AG09319 (cell line): Measurements from ENCODE around the gene TRAPPC10.
A peak's percentile ranks its signal among the peaks of the same experiment; 100 is the strongest.

Experiments
- DNase-seq: peaks from one replicate; pipeline ENCODE4 v3.0.0-alpha.2; 2010; ENCODE audit warnings: low read depth; ENCODE audit errors: extremely low read depth
- TF ChIP-seq, protein P1 (sequence below): IDR thresholded peaks from 2 replicates; pipeline ENCODE4 v1.5.1; 2011; ENCODE audit warnings: low read depth, mild to moderate bottlenecking, inconsistent platforms, low read length, moderate library complexity

Gene TRAPPC10

DNA sequence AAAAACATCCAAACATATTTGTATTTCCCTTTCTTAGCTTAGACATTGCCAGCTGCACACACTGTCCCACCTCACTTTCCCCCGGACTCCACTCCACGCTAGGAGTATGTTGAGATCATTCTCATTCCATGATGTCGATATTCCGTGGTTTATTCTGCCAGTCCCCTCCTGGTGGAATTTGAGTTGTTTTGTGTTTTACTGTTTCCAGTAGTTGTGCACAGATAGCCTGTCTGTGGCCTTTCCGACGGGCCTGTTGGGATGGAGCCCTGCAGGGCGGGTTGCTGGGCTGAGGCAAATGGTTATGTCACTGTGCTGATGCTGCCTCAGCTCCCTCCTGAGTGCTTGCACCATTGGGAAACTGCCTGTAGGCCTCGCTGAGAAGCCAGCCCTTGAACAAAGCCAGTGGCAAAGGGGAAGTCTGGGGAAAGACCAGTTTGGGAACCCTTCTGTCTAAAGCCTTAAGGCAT, 12.8 kb downstream of the TRAPPC10 start:
- peak; percentile 25 for DNase-seq
- TF ChIP-seq, protein P1, sequence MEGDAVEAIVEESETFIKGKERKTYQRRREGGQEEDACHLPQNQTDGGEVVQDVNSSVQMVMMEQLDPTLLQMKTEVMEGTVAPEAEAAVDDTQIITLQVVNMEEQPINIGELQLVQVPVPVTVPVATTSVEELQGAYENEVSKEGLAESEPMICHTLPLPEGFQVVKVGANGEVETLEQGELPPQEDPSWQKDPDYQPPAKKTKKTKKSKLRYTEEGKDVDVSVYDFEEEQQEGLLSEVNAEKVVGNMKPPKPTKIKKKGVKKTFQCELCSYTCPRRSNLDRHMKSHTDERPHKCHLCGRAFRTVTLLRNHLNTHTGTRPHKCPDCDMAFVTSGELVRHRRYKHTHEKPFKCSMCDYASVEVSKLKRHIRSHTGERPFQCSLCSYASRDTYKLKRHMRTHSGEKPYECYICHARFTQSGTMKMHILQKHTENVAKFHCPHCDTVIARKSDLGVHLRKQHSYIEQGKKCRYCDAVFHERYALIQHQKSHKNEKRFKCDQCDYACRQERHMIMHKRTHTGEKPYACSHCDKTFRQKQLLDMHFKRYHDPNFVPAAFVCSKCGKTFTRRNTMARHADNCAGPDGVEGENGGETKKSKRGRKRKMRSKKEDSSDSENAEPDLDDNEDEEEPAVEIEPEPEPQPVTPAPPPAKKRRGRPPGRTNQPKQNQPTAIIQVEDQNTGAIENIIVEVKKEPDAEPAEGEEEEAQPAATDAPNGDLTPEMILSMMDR: no peak

DNA sequence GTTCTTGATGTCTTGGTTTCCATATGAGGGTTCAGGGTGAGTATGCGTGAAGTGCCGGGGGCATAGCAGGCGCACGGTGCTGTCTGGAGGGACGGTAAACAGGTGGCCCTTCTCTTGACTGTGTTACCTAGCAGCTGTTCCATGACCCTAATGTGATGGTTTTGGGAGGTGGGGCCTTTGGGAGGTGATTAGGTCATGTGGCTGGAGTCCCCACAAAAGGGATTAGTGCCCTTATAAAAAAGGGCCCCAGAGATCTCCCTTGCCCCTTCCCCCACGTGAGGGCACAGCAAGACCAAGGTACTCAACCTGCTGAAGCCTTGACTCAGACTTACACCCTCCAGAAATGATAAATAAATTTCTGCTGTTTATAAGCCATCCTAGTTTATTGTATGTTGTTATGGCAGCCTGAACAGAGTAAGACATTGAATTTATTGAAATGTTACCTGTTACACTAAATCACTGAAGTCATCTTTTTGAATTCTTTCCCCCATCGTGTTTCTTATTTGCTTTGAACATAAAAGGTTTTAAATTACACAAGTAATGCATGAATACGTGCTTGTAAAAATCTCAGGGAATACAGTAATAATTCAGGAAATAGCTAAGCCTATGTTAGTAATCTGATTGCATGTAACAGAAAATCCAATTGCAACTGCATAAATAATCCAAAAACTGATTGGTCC, 15.6 kb downstream of the TRAPPC10 start:
- TF ChIP-seq, protein P1: no peak
- DNase-seq: no peak

DNA sequence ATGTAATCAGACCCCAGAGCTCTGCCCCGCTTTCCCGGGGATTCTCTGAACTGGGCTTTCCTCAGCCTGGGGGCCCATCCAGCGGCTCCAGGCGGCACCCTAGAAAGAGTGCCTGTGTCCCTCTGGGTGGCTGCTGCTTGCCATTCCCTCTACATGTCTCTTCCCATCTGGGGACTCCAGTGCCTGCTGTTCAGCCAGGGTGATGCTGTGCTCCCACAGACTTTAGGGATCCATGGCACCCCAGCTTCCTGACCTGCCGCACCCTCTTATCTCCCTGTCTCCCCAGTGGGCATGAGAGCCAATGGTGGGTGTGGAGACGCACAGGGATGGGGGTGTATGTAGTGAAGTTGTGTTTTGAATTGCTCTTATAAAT, 16.2 kb downstream of the TRAPPC10 start:
- TF ChIP-seq, protein P1: no peak
- DNase-seq: no peak

DNA sequence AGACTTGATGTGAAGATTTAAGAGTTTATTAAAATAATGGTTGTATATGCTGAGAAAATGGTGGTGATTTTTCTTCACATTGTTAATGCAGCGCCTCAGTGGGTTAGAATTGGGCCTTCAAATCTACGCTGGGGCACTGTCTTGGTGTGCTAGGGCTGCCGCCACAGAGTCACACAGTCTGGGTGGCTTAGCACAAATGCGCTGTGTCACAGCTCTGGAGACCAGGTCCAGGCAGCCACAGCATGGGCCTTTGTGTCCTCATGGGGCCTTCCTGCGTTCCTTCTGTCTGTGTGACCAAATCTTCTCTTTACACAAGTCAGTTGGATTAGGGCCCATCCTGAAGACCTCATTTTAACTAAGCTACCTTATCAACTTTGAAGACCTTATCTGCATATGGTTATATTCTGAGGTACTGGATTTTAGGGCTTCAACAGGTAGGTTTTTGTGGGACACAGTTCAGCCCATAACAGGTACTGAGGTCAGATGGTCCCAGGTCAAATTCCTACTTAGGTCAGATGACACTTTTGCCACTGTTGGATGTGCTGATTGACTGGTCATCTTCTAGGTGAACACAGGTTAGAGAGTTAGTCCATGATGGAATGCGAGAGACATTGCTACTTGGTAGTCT, 17.5 kb downstream of the TRAPPC10 start:
- DNase-seq: no peak

DNA sequence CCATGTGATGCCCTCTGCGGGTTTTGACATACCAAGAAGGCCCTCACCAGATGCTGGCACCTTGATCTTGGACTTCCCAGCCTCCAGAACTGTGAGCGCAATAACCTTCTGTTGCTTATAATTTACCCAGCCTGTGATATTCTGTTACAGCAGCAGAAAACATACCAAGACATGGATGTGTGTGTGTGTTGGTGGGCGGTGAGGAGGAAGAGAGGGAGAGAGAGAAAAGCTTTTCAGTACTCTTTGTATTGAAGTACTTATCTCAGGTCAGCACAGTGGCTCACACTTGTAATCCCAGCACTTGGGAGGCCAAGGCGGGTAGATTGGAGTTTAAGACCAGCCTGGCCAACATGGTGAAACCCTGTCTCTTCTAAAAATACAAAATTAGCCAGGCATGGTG, 23.1 kb downstream of the TRAPPC10 start:
- TF ChIP-seq, protein P1: no peak
- DNase-seq: no peak

More for the DNA sequence above, 17.5 kb downstream of the TRAPPC10 start:
- TF ChIP-seq, protein P1: no peak

DNA sequence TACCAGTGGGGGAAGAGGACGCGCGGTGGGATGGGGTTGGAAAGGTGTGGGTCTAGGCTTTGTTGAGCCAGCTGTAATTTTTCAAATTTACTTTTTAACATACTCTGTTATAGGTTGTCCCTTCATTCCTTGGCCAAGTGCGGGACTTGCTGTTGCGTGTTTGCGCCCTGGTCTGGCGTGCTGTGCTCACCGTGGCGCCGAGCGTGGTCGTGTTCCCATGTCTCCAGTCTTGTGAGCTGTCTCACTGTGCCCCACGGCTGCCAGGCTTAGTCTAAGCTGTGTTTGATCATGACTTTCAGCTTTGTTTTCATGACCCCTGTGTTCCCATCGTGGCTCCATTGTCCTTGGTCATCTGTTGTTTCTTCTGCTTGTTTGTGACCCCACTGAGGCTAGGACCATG, 26.0 kb downstream of the TRAPPC10 start:
- TF ChIP-seq, protein P1: no peak
- DNase-seq: no peak

DNA sequence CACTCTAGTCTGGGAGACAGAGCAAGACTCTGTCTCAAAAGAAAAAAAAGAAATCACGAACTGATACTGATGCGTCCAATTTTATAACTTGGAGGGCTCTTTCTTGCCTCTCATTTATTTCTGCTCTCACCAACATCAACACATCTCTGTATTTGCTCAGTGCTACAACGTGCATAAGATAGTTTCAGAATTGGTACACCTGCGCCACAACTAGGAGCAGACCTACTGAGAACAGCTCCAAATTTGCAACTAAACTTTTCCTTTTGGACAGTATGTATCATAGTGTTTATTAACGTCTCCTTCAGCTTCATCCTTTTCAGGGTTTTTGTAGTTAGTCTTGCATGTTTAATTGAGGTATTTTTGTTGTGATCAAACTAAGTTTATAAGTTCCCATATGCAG, 27.7 kb downstream of the TRAPPC10 start:
- no peak for DNase-seq
- TF ChIP-seq, protein P1: no peak
